Kidney (tissue), 11 donors: Measurements from ENCODE around the gene CNTNAP3B. TPM values are rescaled to one million over a fixed set of nuclear protein-coding genes. Genes with fewer than 3 reads are reported as not detected.
A peak's percentile ranks its signal among the peaks of the same experiment; 100 is the strongest.
"Not testable (repeated sequence)": the region's sequence is repeated elsewhere in the genome, so short reads cannot be mapped to it uniquely, and the experiment has no call there.

ENCODE experiments used
- DNase-seq, 5 donors: peaks; one replicate each; pipeline ENCODE4 v3.0.0-alpha.2; 2013 to 2020
- FAIRE-seq: peaks from 2 replicates; lab custom pipeline; 2012; peaks lifted over from hg19 to GRCh38; lab: Jason Lieb, UNC
- H3K27ac ChIP-seq, 2 donors: one replicate each; pipeline ENCODE4 v1.7.0; 2013; ENCODE audit warnings: low read depth in 2 of 2, low read length in 2 of 2, inconsistent platforms in 1 of 2
- H3K27me3 ChIP-seq: one replicate; pipeline ENCODE4 v1.7.1; 2013; ENCODE audit warnings: low read length, inconsistent platforms; ENCODE audit not compliant: control insufficient read depth, insufficient read depth
- H3K36me3 ChIP-seq, 3 donors: one replicate each; pipeline versions ENCODE4 v1.7.0 to v1.7.1; 2013; ENCODE audit warnings: low read length in 3 of 3, control low read depth in 1 of 3, inconsistent platforms in 1 of 3; ENCODE audit not compliant: insufficient read depth in 3 of 3, control insufficient read depth in 2 of 3
- H3K4me1 ChIP-seq, 3 donors: one replicate each; pipeline versions ENCODE4 v1.7.0 to v1.7.1; 2013; ENCODE audit warnings: low read length in 3 of 3, inconsistent platforms in 1 of 3, low read depth in 1 of 3; ENCODE audit not compliant: control insufficient read depth in 2 of 3, insufficient read depth in 2 of 3
- H3K4me3 ChIP-seq, 3 donors: one replicate each; pipeline versions ENCODE4 v1.7.0 to v1.8.1; 2013; ENCODE audit warnings: low read length in 3 of 3, control low read depth in 1 of 3, inconsistent platforms in 1 of 3
- H3K9ac ChIP-seq, 3 donors: one replicate each; pipeline versions ENCODE4 v1.7.0 to v1.7.1; 2013; ENCODE audit warnings: low read length in 3 of 3, control low read depth in 1 of 3, inconsistent platforms in 1 of 3
- H3K9me3 ChIP-seq, 3 donors: one replicate each; pipeline versions ENCODE4 v1.7.0 to v1.7.1; 2013; ENCODE audit warnings: low read length in 3 of 3, control low read depth in 1 of 3, inconsistent platforms in 1 of 3; ENCODE audit not compliant: control insufficient read depth in 2 of 3, insufficient read depth in 1 of 3
- intact Hi-C: fragments of 100-400 bp; cut with DNase I; formaldehyde crosslinking; loops from one replicate; pipeline ENCODE4 v1.11.1; 2022
- polyA plus RNA-seq: library from polyadenylated mRNA; stranded (reverse); fragments of 350-450 nt; fragmentation: Illumina TruSeq; extraction: RNeasy Lipid Tissue Mini Kit (QIAGEN cat#74804); gene quantifications from one replicate; pipeline ENCODE4 v1.2.3, GENCODE V29; 2014; ENCODE audit warnings: low read depth, low replicate concordance; ENCODE audit not compliant: insufficient read depth
- total RNA-seq: library from RNA; stranded (reverse); fragmentation: NEBNext Ultra II Directional; extraction: Animal tissue kit (Norgen Biotek cat#: 25700); gene quantifications from one replicate; pipeline ENCODE4 v1.2.1, GENCODE V29; 2021
- donor health status: control.
- donor health status: control.
- donor health status: DM: yes; HTN: yes; CAD: no.
- donor health status: Normal renal cell carcinoma (clear cell type).

The CNTNAP3B gene
- total and polyA plus RNA-seq, 2 donors from 2014 or later = 13.9 to 26.3 TPM

DNA sequence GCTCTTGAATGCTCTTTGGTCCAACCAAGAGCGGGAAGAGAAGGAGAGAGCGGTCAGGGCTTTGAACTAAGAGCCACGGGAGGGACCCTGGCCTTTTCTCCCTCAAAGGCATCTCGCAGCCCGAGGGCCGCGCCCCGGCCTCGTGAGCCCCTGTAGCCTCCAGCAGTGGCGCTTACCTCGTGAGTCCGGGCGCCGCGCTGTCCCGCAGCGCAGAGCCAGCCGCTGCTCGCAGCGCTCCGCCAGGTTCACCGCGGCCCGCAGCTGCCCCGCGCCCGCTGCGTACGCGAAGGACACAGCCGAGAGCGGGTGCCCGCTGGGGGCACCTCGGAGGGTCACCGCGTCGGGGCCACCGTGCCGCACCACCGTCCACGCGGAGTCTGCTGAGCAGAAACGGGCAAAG lies 176.2 kb downstream of the CNTNAP3B start:
- FAIRE-seq, H3K27me3 ChIP-seq, intact Hi-C loops, H3K36me3 ChIP-seq, H3K4me1 ChIP-seq, H3K27ac ChIP-seq, H3K4me3 ChIP-seq, H3K9me3 ChIP-seq, H3K9ac ChIP-seq: not testable (repeated sequence)
- DNase-seq = peak; percentile 0 to 34 (median 9)

GRCh38 chr9:41941738-41942137 lies 187.5 kb downstream of the CNTNAP3B start:
- H3K27ac ChIP-seq, H3K4me3 ChIP-seq, DNase-seq, intact Hi-C loops, H3K27me3 ChIP-seq, H3K36me3 ChIP-seq, H3K4me1 ChIP-seq, H3K9ac ChIP-seq, H3K9me3 ChIP-seq, FAIRE-seq: not testable (repeated sequence)

GRCh38 chr9:41938143-41938542 lies 191.1 kb downstream of the CNTNAP3B start:
- intact Hi-C loops, H3K36me3 ChIP-seq, H3K27me3 ChIP-seq, DNase-seq, H3K4me1 ChIP-seq, H3K9me3 ChIP-seq, H3K27ac ChIP-seq, H3K9ac ChIP-seq, FAIRE-seq, H3K4me3 ChIP-seq: not testable (repeated sequence)

DNA sequence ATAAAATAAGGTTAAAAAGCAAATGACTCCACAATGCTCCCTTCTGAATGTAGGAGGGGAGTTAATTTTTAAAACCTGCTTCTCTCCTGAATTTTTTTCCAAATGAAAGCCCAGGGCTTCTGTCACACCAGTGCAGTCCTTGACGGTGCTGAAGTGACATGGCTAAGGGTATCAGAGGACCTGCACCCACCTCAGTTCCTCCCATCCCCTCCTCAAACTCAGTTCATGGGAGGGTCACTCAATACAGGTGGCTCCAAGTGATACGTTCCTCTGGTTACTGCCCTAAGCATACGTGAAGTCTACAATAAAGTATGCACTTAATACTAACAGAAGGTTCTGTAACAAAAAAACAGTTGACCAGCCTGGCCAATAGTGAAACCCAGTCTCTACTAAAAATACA lies 193.5 kb downstream of the CNTNAP3B start:
- H3K9ac ChIP-seq, intact Hi-C loops: not testable (repeated sequence)

GRCh38 chr9:41929172-41929571 lies 200.1 kb downstream of the CNTNAP3B start:
- H3K4me1 ChIP-seq, H3K27me3 ChIP-seq, H3K27ac ChIP-seq, H3K4me3 ChIP-seq, H3K9me3 ChIP-seq, H3K36me3 ChIP-seq, H3K9ac ChIP-seq, FAIRE-seq, intact Hi-C loops, DNase-seq: not testable (repeated sequence)

More for the DNA sequence above, 193.5 kb downstream of the CNTNAP3B start:
- H3K4me3 ChIP-seq, H3K27ac ChIP-seq, H3K36me3 ChIP-seq, DNase-seq, H3K9me3 ChIP-seq, H3K4me1 ChIP-seq, H3K27me3 ChIP-seq, FAIRE-seq: not testable (repeated sequence)

- DNase-seq, intact Hi-C loops: not testable (repeated sequence)
Measured at GRCh38 chr9:41917374-41917773, 211.9 kb downstream of the CNTNAP3B start.

DNA sequence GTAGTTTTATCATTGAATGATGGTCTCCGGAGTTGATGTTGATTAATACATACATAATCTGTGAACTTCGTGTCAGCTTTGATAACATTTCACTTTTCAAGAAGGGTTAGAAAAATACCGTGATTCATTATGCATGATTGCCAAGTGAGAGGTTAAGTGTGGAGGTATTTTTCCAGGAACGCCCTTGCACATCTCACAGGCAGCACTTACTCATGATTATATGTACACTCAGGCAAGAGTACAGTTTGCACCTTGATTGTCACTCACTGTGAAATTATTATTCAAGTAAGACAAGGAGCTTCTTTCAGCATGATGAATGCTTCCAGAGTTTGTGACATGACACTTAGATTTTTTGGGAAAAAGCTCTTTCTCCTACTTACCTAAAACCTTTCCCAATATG lies 223.7 kb downstream of the CNTNAP3B start:
- FAIRE-seq = not testable (repeated sequence)

More at GRCh38 chr9:41917374-41917773, 211.9 kb downstream of the CNTNAP3B start:
- H3K4me1 ChIP-seq, H3K27ac ChIP-seq, H3K9me3 ChIP-seq, H3K36me3 ChIP-seq, H3K9ac ChIP-seq, H3K4me3 ChIP-seq, H3K27me3 ChIP-seq, FAIRE-seq: not testable (repeated sequence)

DNA sequence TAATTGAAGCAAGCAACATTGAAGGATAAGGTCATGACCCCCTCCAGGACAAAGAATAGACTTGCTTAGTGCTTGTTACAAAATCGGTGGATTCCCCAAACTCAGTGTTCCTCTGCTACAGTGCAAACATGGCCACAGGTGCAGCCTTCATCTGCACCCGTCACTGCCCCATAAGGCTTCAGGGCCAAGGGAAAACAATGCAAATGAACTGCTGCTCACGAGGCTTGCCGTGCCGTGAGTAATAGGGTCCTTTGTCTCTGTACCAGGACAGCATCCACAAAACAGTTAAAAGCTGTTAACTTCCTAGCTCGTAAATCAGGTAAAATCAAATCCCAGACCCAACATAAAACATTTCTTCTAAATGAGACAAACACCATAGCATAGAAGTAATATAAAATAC lies 226.5 kb downstream of the CNTNAP3B start:
- DNase-seq, H3K27ac ChIP-seq, H3K36me3 ChIP-seq, intact Hi-C loops, H3K4me1 ChIP-seq, H3K27me3 ChIP-seq, H3K9me3 ChIP-seq, H3K9ac ChIP-seq, FAIRE-seq, H3K4me3 ChIP-seq: not testable (repeated sequence)

More for the DNA sequence above, 223.7 kb downstream of the CNTNAP3B start:
- H3K4me3 ChIP-seq, H3K36me3 ChIP-seq, H3K9me3 ChIP-seq, H3K4me1 ChIP-seq, DNase-seq, H3K27me3 ChIP-seq, H3K27ac ChIP-seq, H3K9ac ChIP-seq, intact Hi-C loops: not testable (repeated sequence)
